Hypothalamus (tissue), 51 donors: ENCODE results near the gene C2orf81.
A peak's percentile ranks its signal among the peaks of the same experiment; 100 is the strongest.

ENCODE experiments used
- DNase-seq, 51 donors: peaks; one replicate each; lab custom pipeline; 2025; lab: John Stamatoyannopoulos, UW

Gene C2orf81

GRCh38 chr2:74366036-74366435 is 55.4 kb downstream of the C2orf81 start:
- no peak for DNase-seq

- DNase-seq = peak in 20 of 51 donors; percentile 1 to 64 (median 36)
Observed at GRCh38 chr2:74364533-74365505, 56.6 kb downstream of the C2orf81 start.
